ENCODE measurements around the gene LRP8.

The LRP8 gene

GRCh38 chr1:53279296-53280200, 48.3 kb downstream of the LRP8 start:
- no peak for DNase-seq

GRCh38 chr1:53278298-53278725, 49.6 kb downstream of the LRP8 start:
- DNase-seq: peak; percentile 57

- DNase-seq: no peak
Measured at GRCh38 chr1:53277326-53277725, 50.5 kb downstream of the LRP8 start.

GRCh38 chr1:53276902-53277281, 51.0 kb downstream of the LRP8 start:
- DNase-seq: no peak

- DNase-seq: no peak
Measured at GRCh38 chr1:53276153-53276901, 51.5 kb downstream of the LRP8 start.

GRCh38 chr1:53275566-53275965, 52.3 kb downstream of the LRP8 start:
- no peak for DNase-seq

- DNase-seq: no peak
Measured at GRCh38 chr1:53274541-53275185, 53.2 kb downstream of the LRP8 start.

- DNase-seq: no peak
Measured at GRCh38 chr1:53274026-53274425, 53.8 kb downstream of the LRP8 start.

- DNase-seq: no peak
Measured at GRCh38 chr1:53273526-53273925, 54.3 kb downstream of the LRP8 start.

GRCh38 chr1:53272349-53272748, 55.5 kb downstream of the LRP8 start:
- DNase-seq: no peak

- no peak for DNase-seq
Measured at GRCh38 chr1:53271446-53272090, 56.3 kb downstream of the LRP8 start.

GRCh38 chr1:53270873-53271272, 57.0 kb downstream of the LRP8 start:
- DNase-seq: no peak

GRCh38 chr1:53270107-53270506, 57.8 kb downstream of the LRP8 start:
- DNase-seq: no peak

- DNase-seq: no peak
Measured at GRCh38 chr1:53267761-53268160, 60.1 kb downstream of the LRP8 start.

- DNase-seq: no peak
Measured at GRCh38 chr1:53266038-53266437, 61.8 kb downstream of the LRP8 start.

GRCh38 chr1:53265581-53265980, 62.3 kb downstream of the LRP8 start:
- no peak for DNase-seq

GRCh38 chr1:53264048-53264447, 63.8 kb downstream of the LRP8 start:
- no peak for DNase-seq

- DNase-seq: no peak
Measured at GRCh38 chr1:53262000-53262399, 65.9 kb downstream of the LRP8 start.

GRCh38 chr1:53260631-53261247, 67.1 kb downstream of the LRP8 start:
- DNase-seq: no peak

GRCh38 chr1:53259932-53260331, 67.9 kb downstream of the LRP8 start:
- DNase-seq: no peak

GRCh38 chr1:53258216-53258615, 69.7 kb downstream of the LRP8 start:
- no peak for DNase-seq

- no peak for DNase-seq
Measured at GRCh38 chr1:53257454-53258081, 70.3 kb downstream of the LRP8 start.

Data from CD4-positive, alpha-beta T cell treated with Interleukin-4 for 4 hours (primary cell).